WTC11 (cell line): Measurements from ENCODE around the gene ATG16L1. TPM values are rescaled to one million over a fixed set of nuclear protein-coding genes. Genes with fewer than 3 reads are reported as not detected.

Experiments used
- ATAC-seq: fragments of 200-7000 bp; cut with Tn5 transposase; 2 replicates; pipeline ENCODE4 v1.10.0; 2021; ENCODE audit warnings: mild to moderate bottlenecking, moderate library complexity
- CTCF ChIA-PET: fragments of 300-600 bp; sonication (Branson Sonifier 250); formaldehyde crosslinking; loops from one replicate; lab custom pipeline; 2021; ENCODE audit warnings: antibody characterized with exemption; lab: Charles Lee
- POLR2A ChIA-PET: fragments of 350-600 bp; sonication (Branson Sonifier 250); formaldehyde crosslinking; loops from one replicate; lab custom pipeline; 2021; ENCODE audit warnings: antibody characterized with exemption; lab: Charles Lee
- DNase-seq: peaks from one replicate; pipeline ENCODE4 v3.0.0; 2021; ENCODE audit warnings: low spot score
- H3K27ac Mint-ChIP-seq: 2 replicates; pipeline ENCODE4 v1.8.0; 2021; ENCODE audit warnings: mixed read lengths
- H3K27me3 Mint-ChIP-seq: 2 replicates; pipeline ENCODE4 v1.8.0; 2021; ENCODE audit warnings: low read depth, mild to moderate bottlenecking, moderate library complexity, mixed read lengths
- H3K36me3 Mint-ChIP-seq: 2 replicates; pipeline ENCODE4 v1.8.0; 2021; ENCODE audit warnings: mixed read lengths
- H3K4me1 Mint-ChIP-seq: 2 replicates; pipeline ENCODE4 v1.8.0; 2022; ENCODE audit warnings: mixed read lengths
- H3K4me3 Mint-ChIP-seq: 2 replicates; pipeline ENCODE4 v1.8.0; 2021; ENCODE audit warnings: mild to moderate bottlenecking, moderate library complexity, mixed read lengths
- H3K9me3 Mint-ChIP-seq: 2 replicates; pipeline ENCODE4 v1.8.0; 2021; ENCODE audit warnings: mixed read lengths
- FOXJ3 ChIP-seq: sonication (generic); formaldehyde crosslinking; IDR thresholded peaks from 2 replicates; pipeline ENCODE4 v1.9.0; 2021; ENCODE audit warnings: missing genetic modification reagents, mild to moderate bottlenecking, borderline replicate concordance
- FOXK1 ChIP-seq: sonication (generic); formaldehyde crosslinking; IDR thresholded peaks from 2 replicates; pipeline ENCODE4 v1.8.0; 2022; ENCODE audit warnings: mild to moderate bottlenecking, moderate library complexity, missing genetic modification reagents
- FOXP1 ChIP-seq: sonication (generic); formaldehyde crosslinking; IDR thresholded peaks from 2 replicates; pipeline ENCODE4 v1.8.0; 2022; ENCODE audit warnings: missing genetic modification reagents, mild to moderate bottlenecking, moderate library complexity, borderline replicate concordance
- GABPB1 ChIP-seq: sonication (generic); formaldehyde crosslinking; IDR thresholded peaks from 2 replicates; pipeline ENCODE4 v1.8.1; 2023; ENCODE audit warnings: mild to moderate bottlenecking, missing genetic modification reagents
- GRHL2 ChIP-seq: fragments of 250-450 bp; sonication (Bioruptor Pico); IDR thresholded peaks from 2 replicates; pipeline ENCODE4 v1.8.0; 2022; ENCODE audit warnings: mild to moderate bottlenecking, moderate library complexity; ENCODE audit not compliant: insufficient replicate concordance, severe bottlenecking
- MXD4 ChIP-seq: fragments of 250-450 bp; sonication (Bioruptor Pico); IDR thresholded peaks from 2 replicates; pipeline ENCODE4 v1.8.0; 2021; ENCODE audit warnings: mild to moderate bottlenecking, moderate library complexity, borderline replicate concordance
- MYBL2 ChIP-seq: sonication (generic); formaldehyde crosslinking; IDR thresholded peaks from 2 replicates; pipeline ENCODE4 v1.8.1; 2023; ENCODE audit warnings: mild to moderate bottlenecking, moderate library complexity, missing genetic modification reagents
- NR1H2 ChIP-seq: sonication (generic); formaldehyde crosslinking; IDR thresholded peaks from 2 replicates; pipeline ENCODE4 v1.9.0; 2021; ENCODE audit warnings: mild to moderate bottlenecking, moderate library complexity, missing genetic modification reagents
- RORB ChIP-seq: fragments of 250-450 bp; sonication (Bioruptor Pico); IDR thresholded peaks from 2 replicates; pipeline ENCODE4 v1.9.0; 2021; ENCODE audit warnings: mild to moderate bottlenecking
- SMAD3 ChIP-seq: sonication (generic); formaldehyde crosslinking; IDR thresholded peaks from 2 replicates; pipeline ENCODE4 v1.8.0; 2022; ENCODE audit warnings: missing genetic modification reagents, mild to moderate bottlenecking, borderline replicate concordance
- ZNF423 ChIP-seq: fragments of 250-450 bp; sonication (Bioruptor Pico); IDR thresholded peaks from 2 replicates; pipeline ENCODE4 v2.1.2; 2022; ENCODE audit warnings: mild to moderate bottlenecking, moderate library complexity
- total RNA-seq: library from RNA; stranded (reverse); gene quantifications from 3 replicates; pipeline ENCODE4 v1.2.3, GENCODE V29; 2021
- TF ChIP-seq, protein P1 (sequence below): sonication (generic); formaldehyde crosslinking; IDR thresholded peaks from 2 replicates; pipeline ENCODE4 v1.8.1; 2022; ENCODE audit warnings: low read depth, missing genetic modification reagents, borderline replicate concordance
- TF ChIP-seq, protein P2 (sequence below): sonication (generic); formaldehyde crosslinking; IDR thresholded peaks from 2 replicates; pipeline ENCODE4 v1.8.0; 2023; ENCODE audit warnings: missing genetic modification reagents
- TF ChIP-seq, protein P3 (sequence below): sonication (generic); formaldehyde crosslinking; conservative IDR thresholded peaks from 2 replicates; pipeline ENCODE4 v1.8.1; 2023; ENCODE audit warnings: mild to moderate bottlenecking, low read depth, missing genetic modification reagents, moderate library complexity
- TF ChIP-seq, protein P4 (sequence below): fragments of 200-600 bp; IDR thresholded peaks from 2 replicates; pipeline ENCODE4 v1.8.0; 2022; ENCODE audit warnings: antibody characterized with exemption
- TF ChIP-seq, protein P5 (sequence below): fragments of 250-450 bp; sonication (Bioruptor Pico); conservative IDR thresholded peaks from 2 replicates; pipeline ENCODE4 v1.9.0; 2021; ENCODE audit warnings: mild to moderate bottlenecking
- TF ChIP-seq, protein P6 (sequence below): sonication (generic); formaldehyde crosslinking; IDR thresholded peaks from 2 replicates; pipeline ENCODE4 v1.8.0; 2022; ENCODE audit warnings: mild to moderate bottlenecking, missing genetic modification reagents
- TF ChIP-seq, protein P7 (sequence below): sonication (generic); formaldehyde crosslinking; conservative IDR thresholded peaks from 2 replicates; pipeline ENCODE4 v1.8.1; 2022; ENCODE audit warnings: mild to moderate bottlenecking, missing genetic modification reagents

ATG16L1 gene
- total RNA-seq, 1 experiment from 2014 or later, result 31.8 TPM

DNA sequence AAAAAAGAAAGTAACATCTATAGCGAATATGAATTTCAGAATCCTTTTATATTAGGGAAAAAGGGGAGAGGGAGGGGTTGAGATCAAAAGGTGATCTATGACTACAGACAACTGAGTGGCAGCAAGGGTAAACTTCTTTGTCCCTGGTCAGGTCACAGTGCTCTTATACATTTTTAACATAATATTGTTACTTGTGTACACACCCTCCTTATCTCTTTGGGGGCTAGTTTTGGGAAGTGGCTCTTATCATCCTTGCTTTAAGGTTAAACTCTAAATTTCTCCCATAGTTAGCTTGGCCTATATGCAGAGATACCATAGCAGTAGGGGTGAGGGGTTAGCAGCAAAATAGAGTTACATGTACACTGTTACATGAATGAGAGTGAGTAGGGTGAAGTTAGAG lies 31.6 kb upstream of the ATG16L1 start:
- ChIA-PET POLR2A (no interaction called here), CTCF (no interaction called here)
- ATAC-seq (no peak), DNase-seq (no peak)
- H3K36me3 Mint-ChIP-seq, result no peaks in the 10 kb centered on the region
- H3K4me1 Mint-ChIP-seq, result no peaks in the 10 kb centered on the region
- TF ChIP-seq, protein P1, sequence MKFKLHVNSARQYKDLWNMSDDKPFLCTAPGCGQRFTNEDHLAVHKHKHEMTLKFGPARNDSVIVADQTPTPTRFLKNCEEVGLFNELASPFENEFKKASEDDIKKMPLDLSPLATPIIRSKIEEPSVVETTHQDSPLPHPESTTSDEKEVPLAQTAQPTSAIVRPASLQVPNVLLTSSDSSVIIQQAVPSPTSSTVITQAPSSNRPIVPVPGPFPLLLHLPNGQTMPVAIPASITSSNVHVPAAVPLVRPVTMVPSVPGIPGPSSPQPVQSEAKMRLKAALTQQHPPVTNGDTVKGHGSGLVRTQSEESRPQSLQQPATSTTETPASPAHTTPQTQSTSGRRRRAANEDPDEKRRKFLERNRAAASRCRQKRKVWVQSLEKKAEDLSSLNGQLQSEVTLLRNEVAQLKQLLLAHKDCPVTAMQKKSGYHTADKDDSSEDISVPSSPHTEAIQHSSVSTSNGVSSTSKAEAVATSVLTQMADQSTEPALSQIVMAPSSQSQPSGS (CRISPR knock-in tag), result no peak
- no peak for TF ChIP-seq GABPB1 (CRISPR knock-in tag)
- TF ChIP-seq, protein P2, sequence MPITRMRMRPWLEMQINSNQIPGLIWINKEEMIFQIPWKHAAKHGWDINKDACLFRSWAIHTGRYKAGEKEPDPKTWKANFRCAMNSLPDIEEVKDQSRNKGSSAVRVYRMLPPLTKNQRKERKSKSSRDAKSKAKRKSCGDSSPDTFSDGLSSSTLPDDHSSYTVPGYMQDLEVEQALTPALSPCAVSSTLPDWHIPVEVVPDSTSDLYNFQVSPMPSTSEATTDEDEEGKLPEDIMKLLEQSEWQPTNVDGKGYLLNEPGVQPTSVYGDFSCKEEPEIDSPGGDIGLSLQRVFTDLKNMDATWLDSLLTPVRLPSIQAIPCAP (CRISPR knock-in tag), result no peak
- no peak for TF ChIP-seq GRHL2 (CRISPR knock-in tag)
- TF ChIP-seq, protein P3, sequence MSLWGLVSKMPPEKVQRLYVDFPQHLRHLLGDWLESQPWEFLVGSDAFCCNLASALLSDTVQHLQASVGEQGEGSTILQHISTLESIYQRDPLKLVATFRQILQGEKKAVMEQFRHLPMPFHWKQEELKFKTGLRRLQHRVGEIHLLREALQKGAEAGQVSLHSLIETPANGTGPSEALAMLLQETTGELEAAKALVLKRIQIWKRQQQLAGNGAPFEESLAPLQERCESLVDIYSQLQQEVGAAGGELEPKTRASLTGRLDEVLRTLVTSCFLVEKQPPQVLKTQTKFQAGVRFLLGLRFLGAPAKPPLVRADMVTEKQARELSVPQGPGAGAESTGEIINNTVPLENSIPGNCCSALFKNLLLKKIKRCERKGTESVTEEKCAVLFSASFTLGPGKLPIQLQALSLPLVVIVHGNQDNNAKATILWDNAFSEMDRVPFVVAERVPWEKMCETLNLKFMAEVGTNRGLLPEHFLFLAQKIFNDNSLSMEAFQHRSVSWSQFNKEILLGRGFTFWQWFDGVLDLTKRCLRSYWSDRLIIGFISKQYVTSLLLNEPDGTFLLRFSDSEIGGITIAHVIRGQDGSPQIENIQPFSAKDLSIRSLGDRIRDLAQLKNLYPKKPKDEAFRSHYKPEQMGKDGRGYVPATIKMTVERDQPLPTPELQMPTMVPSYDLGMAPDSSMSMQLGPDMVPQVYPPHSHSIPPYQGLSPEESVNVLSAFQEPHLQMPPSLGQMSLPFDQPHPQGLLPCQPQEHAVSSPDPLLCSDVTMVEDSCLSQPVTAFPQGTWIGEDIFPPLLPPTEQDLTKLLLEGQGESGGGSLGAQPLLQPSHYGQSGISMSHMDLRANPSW (CRISPR knock-in tag), result no peak
- TF ChIP-seq, protein P4, sequence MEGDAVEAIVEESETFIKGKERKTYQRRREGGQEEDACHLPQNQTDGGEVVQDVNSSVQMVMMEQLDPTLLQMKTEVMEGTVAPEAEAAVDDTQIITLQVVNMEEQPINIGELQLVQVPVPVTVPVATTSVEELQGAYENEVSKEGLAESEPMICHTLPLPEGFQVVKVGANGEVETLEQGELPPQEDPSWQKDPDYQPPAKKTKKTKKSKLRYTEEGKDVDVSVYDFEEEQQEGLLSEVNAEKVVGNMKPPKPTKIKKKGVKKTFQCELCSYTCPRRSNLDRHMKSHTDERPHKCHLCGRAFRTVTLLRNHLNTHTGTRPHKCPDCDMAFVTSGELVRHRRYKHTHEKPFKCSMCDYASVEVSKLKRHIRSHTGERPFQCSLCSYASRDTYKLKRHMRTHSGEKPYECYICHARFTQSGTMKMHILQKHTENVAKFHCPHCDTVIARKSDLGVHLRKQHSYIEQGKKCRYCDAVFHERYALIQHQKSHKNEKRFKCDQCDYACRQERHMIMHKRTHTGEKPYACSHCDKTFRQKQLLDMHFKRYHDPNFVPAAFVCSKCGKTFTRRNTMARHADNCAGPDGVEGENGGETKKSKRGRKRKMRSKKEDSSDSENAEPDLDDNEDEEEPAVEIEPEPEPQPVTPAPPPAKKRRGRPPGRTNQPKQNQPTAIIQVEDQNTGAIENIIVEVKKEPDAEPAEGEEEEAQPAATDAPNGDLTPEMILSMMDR, result no peak
- TF ChIP-seq FOXP1 (CRISPR knock-in tag), result no peak
- TF ChIP-seq RORB (CRISPR knock-in tag), result no peak
- TF ChIP-seq, protein P5, sequence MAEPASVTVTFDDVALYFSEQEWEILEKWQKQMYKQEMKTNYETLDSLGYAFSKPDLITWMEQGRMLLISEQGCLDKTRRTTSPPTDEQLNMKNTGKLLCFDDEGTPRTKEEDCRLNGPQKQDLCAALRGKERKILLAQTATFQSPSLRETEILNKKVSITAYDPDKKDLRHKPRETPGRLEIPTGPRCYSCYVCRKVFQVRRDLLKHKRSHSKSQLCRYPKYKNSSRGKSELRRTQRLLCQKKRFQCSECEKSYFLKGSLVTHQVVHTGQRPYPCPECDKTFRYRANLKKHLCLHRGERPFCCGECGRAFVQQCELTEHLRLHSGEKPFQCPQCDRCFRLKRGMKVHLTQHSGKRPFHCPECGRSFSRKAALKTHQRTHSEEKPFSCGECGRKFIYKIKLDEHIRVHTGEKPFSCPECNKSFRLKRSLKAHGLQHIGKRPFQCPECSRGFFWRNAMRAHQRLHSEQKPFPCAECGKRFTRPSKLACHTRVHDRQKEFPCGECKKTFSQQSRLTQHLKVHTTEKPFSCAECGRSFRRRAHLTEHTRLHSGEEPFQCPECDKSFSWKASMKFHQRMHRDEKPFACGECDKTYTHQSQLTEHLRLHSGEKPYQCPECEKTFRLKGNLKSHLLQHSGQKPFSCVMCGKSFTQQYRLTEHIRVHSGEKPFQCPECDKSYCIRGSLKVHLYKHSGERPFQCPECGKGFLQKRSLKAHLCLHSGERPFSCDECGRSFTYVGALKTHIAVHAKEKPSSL (CRISPR knock-in tag), result no peak
- TF ChIP-seq MYBL2, result no peak
- no peak for TF ChIP-seq NR1H2
- H3K4me3 Mint-ChIP-seq, result no peak overlapping the region
- peaks cover 4% of the 10 kb centered on the region; the same call in 1 of the 2 replicates for H3K9me3 Mint-ChIP-seq
- H3K27ac Mint-ChIP-seq, result no peak overlapping the region
- H3K27me3 Mint-ChIP-seq, result no peaks in the 10 kb centered on the region

DNA sequence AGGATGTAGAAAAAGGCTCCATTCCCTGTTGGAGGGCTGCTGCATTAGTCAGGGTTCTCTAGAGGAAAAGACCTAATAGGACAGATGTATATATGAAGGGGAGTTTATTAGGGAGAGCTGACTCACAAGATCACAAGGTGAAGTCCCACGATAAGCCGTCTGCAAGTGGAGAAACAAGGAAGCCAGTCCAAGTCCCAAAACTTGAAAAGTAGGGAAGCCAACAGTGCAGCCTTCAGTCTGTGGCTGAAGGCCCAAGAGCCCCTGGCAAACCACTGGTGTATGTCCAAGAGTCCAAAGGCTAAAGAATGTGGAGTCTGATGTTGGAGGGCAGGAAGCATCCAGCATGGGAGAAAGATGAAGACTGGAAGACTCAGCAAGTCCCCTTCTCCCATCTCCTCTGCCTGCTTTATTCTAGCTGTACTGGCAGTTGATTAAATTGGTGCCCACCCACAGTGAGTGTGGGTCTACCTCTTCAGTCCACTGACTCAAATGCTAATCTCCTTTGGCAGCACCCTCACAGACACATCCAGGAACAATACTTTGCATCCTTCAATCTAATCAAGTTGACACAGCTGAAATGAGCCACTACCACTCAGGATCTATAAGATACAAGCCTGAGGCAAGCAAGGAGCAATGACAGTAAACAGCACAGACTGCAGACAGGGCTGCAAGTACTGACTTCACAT lies 30.0 kb upstream of the ATG16L1 start:
- CTCF ChIA-PET, result no interaction called here
- TF ChIP-seq, protein P6, sequence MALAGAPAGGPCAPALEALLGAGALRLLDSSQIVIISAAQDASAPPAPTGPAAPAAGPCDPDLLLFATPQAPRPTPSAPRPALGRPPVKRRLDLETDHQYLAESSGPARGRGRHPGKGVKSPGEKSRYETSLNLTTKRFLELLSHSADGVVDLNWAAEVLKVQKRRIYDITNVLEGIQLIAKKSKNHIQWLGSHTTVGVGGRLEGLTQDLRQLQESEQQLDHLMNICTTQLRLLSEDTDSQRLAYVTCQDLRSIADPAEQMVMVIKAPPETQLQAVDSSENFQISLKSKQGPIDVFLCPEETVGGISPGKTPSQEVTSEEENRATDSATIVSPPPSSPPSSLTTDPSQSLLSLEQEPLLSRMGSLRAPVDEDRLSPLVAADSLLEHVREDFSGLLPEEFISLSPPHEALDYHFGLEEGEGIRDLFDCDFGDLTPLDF, result no peak
- TF ChIP-seq MXD4 (no peak), MYBL2 (no peak), FOXJ3 (no peak), GABPB1 (CRISPR knock-in tag) (no peak), FOXK1 (no peak), SMAD3 (CRISPR knock-in tag) (no peak), ZNF423 (no peak)
- TF ChIP-seq, protein P7, sequence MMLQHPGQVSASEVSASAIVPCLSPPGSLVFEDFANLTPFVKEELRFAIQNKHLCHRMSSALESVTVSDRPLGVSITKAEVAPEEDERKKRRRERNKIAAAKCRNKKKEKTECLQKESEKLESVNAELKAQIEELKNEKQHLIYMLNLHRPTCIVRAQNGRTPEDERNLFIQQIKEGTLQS, result no peak
- TF ChIP-seq, protein P5 (CRISPR knock-in tag), result no peak

More for the DNA sequence above, 30.0 kb upstream of the ATG16L1 start:
- H3K36me3 Mint-ChIP-seq, result no peaks in the 10 kb centered on the region
- DNase-seq, result no peak
- H3K27me3 Mint-ChIP-seq, result no peaks in the 10 kb centered on the region; the same call in 1 of the 2 replicates
- peaks cover 2% of the 10 kb centered on the region for H3K4me1 Mint-ChIP-seq
- no peak for ATAC-seq
- peaks cover 12% of the 10 kb centered on the region for H3K9me3 Mint-ChIP-seq
- H3K4me3 Mint-ChIP-seq, result no peak overlapping the region
- POLR2A ChIA-PET, result no interaction called here
- H3K27ac Mint-ChIP-seq, result no peak overlapping the region
